Measurements from ENCODE around the gene BARD1.

- TF ChIP-seq CTCF (IDR thresholded peaks at IDR 0.05; ENCODE audit: insufficient read depth, low read depth, low read length) (peak; percentile 40), EZH2 (IDR thresholded peaks at IDR 0.05; ENCODE audit: insufficient read depth, low read length) (no peak)
Observed at GRCh38 chr2:214830794-214831346, 21.4 kb upstream of the BARD1 start.

Measured in astrocyte (in vitro differentiated cells and primary cell).